ENCODE data around the gene ELP4.

The ELP4 gene

GRCh38 chr11:31779374-31779791, 269.8 kb downstream of the ELP4 start:
- TF ChIP-seq ZFX (IDR thresholded peaks at IDR 0.05): no peak
- TF ChIP-seq CTCF (conservative IDR thresholded peaks at IDR 0.05): no peak
- H3K27ac ChIP-seq: no peak overlapping the region

GRCh38 chr11:31780078-31780477, 270.5 kb downstream of the ELP4 start:
- no peak for TF ChIP-seq ZFX (IDR thresholded peaks at IDR 0.05)
- no peak for TF ChIP-seq CTCF (conservative IDR thresholded peaks at IDR 0.05)

GRCh38 chr11:31780480-31780971, 271.0 kb downstream of the ELP4 start:
- no peak overlapping the region for H3K27ac ChIP-seq
- TF ChIP-seq CTCF (conservative IDR thresholded peaks at IDR 0.05): no peak

More at GRCh38 chr11:31780078-31780477, 270.5 kb downstream of the ELP4 start:
- H3K27ac ChIP-seq: no peak overlapping the region

GRCh38 chr11:31782257-31782656, 272.7 kb downstream of the ELP4 start:
- TF ChIP-seq ZFX (IDR thresholded peaks at IDR 0.05): no peak
- no peak overlapping the region for H3K27ac ChIP-seq

- no peak overlapping the region for H3K27ac ChIP-seq
- no peak for TF ChIP-seq ZFX (IDR thresholded peaks at IDR 0.05)
- no peak for TF ChIP-seq CTCF (conservative IDR thresholded peaks at IDR 0.05)
Observed at GRCh38 chr11:31783252-31783651, 273.7 kb downstream of the ELP4 start.

GRCh38 chr11:31784611-31785010, 275.0 kb downstream of the ELP4 start:
- H3K27ac ChIP-seq: no peak overlapping the region
- TF ChIP-seq CTCF (conservative IDR thresholded peaks at IDR 0.05) (no peak), ZFX (IDR thresholded peaks at IDR 0.05) (no peak)

- TF ChIP-seq CTCF (conservative IDR thresholded peaks at IDR 0.05) (no peak), ZFX (IDR thresholded peaks at IDR 0.05) (no peak)
- no peak overlapping the region for H3K27ac ChIP-seq
Observed at GRCh38 chr11:31786996-31787685, 277.6 kb downstream of the ELP4 start.

- TF ChIP-seq CTCF (conservative IDR thresholded peaks at IDR 0.05): no peak
- no peak for TF ChIP-seq ZFX (IDR thresholded peaks at IDR 0.05)
Observed at GRCh38 chr11:31788085-31788484, 278.5 kb downstream of the ELP4 start.

More at GRCh38 chr11:31788085-31788484, 278.5 kb downstream of the ELP4 start:
- no peak overlapping the region for H3K27ac ChIP-seq
